Activated CD8-positive, alpha-beta memory T cell treated with anti-CD3 and anti-CD28 coated beads, Interleukin-2, amount 50 U/mL, for 48 hours (primary cell): ENCODE results near the gene MICA.
"Not testable (repeated sequence)": the region's sequence is repeated elsewhere in the genome, so short reads cannot be mapped to it uniquely, and the experiment has no call there.

ENCODE experiments used
- DNase-seq: peaks from one replicate; pipeline ENCODE4 v3.0.0-alpha.2; 2020

MICA gene

DNA sequence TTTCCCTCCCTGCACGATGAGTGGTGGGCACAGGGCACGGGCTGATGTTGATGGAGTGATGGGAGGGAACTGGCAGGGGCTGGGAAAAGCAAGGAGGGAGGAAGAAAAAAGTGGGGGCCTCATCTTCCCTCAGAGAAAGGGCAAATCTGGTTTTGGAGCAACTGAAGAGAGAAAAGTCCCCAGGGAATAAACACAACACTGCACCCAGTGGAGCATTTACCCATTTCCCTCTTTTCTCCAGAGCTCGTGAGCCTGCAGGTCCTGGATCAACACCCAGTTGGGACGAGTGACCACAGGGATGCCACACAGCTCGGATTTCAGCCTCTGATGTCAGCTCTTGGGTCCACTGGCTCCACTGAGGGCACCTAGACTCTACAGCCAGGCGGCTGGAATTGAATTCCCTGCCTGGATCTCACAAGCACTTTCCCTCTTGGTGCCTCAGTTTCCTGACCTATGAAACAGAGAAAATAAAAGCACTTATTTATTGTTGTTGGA is 11.4 kb downstream of the MICA start:
- no peak for DNase-seq

DNA sequence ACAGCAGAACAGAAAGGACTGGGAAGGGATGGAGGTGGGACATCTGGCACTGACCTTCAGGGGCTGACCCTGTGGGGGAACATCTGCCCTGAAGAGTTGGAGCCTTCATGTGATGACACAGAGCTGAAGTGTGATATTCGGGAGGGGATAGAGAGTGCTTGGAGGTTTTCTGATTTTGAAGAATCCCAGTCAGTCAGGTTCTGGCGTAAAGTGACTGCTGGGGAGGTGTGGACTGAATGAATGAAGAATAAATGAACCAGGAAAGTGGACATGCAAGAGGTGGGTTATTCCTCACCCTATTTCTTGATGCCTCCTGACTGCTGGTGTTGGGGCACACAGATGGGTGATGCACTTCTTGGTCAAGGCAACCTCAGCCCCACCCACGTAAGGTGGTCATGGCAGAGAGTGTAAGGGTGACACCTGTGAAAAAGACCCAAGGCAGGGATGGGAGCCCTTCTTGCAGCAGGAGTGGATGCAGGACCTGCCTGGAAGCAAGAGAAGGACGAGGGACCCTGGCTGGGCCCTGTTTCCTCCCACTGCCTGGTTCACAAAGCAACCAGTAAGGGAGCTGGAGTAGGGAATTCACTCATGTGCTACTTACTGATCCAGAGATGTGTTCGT is 13.1 kb downstream of the MICA start:
- DNase-seq = no peak

DNA sequence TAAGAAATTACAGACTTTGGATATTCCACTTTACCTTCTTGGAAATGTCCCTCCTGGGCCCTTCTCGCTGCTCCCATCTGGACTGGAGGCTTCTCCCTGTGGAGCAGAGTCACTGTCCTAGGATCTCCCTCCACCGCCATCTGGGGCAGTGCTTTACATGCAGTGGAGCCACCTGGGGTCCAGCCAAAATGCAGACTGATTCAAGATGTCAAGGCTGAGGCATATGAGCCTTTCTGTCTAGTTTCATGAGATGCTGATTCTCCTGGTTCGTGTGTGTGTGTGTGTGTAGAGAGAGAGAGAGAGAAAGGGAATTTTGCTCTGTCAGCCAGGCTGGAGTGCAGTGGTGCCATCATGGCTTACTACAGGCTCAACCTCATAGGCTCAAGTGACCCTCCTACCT is 14.9 kb downstream of the MICA start:
- DNase-seq = no peak

DNA sequence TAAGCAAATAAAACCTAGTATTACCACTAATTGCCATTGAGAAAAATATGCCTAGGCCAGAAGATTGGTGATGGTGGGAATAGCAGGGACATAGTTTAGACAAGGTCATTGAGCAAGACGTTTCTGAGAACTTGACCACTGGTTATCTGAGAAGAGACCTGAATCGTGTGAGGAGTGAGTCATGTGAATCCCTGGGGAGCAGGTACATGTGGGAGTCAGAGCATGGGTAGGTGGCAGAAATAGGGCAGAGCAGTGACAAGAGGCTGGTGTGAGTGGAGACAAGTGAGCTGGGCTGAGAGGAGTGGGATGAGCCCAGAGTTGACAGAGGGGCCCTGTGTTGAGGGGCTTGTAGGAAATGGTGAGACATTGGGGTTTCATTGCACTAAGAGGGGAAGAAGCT is 16.4 kb downstream of the MICA start:
- no peak for DNase-seq

DNA sequence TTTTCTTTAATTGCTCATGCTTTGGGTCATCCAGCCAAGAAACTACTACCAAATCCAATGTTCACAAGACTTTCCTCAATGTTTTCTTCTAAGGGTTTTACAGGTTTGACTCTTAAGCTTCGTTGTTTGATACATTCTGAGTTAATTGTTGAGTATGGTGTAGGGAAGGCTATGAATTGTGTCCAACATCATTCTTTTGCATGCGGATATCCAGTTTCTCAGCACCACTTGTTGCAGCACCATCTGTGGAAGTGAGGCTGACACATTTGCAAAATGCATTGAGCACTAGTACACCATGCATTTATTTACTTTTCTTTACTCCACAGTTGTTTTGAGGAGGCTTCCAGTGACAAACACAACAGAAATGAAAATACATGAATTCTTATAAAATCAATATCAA is 17.2 kb downstream of the MICA start:
- no peak for DNase-seq

DNA sequence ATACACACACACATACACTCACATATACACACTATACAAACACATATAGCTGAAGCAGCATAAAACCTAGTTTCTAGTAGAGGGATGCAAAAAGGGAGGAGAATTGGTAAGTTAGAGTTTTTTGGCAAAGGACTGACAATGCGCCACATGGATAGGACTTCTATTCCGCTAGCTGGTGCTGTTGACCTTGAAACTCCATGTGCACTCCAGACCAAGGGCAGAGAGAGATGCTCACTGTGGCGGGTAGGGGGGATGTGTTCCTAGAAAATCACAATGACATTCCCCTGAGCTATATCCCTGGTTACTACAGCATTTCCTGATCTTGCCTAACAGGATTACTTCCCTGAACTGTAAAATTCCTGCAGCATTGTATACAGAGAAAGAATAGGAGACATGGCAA is 19.2 kb downstream of the MICA start:
- DNase-seq = no peak

DNA sequence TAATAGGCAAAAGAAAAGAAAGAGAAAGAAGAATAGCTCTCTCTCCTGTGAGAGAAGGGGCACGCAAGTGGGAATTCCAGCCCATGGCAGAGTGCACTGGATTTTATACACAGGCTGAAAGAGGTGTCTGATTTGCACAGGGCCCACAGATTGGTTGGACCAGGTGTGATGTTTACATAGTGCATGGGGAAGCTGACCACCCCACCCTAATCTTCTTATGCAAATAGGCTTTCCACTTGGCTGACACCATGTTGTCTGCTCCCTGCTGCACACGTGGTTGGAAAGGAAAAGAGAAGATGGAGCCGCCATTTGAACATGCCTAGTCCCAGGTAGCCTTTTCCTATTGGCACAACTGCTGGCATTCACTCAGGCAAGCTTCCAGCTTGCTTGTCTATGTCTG is 20.2 kb downstream of the MICA start:
- DNase-seq = no peak

DNA sequence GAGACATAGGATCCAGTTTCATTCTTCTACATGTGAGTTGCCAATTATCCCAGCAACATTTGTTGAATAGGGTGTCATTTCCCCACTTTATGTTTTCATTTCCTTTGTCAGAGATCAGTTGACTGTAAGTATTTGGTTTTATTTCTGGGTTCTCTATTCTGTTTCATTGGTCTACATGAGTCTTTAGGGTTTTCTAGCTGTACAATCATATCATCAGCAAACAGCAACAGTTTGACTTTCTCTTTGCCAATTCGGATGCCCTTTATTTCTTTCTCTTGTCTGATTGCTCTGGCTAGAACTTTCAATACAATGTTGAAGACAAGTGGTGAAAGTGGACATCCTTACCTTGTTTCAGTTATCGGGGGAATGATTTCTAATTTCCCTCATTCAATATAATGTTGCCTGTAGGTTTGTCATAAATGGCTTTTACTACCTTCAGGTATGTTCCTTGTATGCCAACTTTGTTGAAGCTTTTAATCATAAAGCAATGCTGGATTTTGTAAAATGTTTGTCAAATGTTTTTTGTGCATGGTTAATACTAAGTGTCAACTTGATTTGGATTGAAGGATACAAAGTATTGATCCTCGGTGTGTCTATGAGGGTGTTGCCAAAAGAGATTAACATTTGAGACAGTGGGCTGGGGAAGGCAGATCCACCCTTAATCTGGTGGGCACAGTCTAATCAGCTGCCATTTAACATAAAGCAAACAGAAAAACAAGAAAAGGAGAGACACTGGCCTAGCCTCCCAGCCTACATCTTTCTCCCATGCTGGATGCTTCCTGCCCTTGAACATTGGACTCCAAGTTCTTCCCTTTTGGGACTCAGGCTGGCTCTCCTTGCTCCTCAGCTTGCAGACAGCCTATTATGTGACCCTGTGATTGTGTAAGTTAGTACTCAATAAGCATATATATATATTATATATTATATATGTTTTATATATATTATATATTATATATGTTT is 23.3 kb downstream of the MICA start:
- DNase-seq = no peak

DNA sequence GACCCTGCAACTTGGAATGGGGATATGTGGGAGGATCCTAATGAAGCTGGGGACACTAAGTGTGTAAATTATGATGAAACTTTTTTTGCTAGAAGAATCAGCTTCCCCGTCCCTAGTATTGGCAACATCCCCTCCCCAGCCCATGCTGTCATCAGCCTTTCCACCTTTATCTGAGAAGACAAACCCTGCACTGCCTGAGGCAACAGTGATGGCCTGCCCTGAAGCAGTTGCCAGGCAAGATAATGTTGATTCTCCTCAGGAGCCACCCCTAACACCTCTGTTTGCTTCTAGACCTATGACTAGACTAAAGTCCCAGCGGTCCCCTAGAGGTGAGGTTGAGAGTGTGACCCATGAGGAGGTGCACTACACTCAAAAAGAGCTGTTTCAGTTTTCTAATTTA is 27.1 kb downstream of the MICA start:
- no peak for DNase-seq

DNA sequence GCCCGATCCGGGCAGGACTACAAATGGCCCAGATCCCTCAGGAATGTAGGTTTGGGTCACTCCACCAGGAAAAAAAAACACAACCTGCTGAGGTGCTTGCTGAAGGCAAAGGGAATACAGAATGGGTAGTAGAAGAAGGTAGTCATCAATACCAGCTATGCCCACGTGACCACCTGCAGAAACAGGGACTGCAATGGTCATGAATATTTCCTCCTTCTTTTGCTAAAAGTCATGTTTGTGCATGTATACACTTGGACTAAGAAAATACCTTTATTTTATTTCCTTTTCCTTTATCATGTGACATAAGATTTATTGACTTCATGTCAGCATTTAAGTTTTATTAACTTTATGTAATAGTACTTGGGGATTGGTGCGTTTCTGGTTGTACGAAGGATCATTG is 31.7 kb downstream of the MICA start:
- not testable (repeated sequence) for DNase-seq

DNA sequence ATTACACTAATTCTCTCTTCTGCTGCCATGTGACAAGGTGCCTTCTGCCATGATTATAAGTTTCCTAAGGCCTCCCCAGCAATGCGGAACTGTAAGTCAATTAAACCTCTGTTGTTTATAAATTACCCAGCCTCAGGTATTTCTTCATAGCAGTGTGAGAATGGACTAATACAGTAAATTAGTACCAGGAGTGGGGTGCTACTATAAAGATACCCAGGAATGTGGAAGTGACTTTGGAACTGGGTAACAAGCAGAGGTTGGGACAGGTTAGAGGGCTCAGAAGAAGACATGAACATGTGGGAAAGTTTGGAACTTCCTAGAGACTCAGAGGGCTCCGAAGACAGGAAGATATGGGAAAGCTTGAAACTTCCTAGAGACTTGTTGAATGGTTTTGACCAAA is 34.8 kb downstream of the MICA start:
- no peak for DNase-seq

DNA sequence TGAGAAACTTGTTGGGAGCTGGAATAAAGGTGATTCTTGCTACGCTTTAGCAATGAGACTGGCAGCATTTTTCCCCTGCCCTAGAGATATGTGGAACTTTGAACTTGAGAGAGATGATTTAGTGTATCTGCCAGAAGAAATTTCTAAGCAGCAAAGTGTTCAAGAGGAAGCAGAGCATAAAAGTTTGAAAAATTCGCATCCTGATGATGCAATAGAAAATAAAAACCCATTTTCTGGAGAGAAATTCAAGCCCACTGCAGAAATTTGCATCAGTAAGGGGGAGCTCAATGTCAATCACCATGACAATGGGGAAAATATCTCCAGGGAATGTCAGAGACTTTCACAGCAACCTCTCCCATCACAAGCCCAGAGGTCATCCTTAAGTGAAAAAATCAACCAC is 35.3 kb downstream of the MICA start:
- DNase-seq = no peak

DNA sequence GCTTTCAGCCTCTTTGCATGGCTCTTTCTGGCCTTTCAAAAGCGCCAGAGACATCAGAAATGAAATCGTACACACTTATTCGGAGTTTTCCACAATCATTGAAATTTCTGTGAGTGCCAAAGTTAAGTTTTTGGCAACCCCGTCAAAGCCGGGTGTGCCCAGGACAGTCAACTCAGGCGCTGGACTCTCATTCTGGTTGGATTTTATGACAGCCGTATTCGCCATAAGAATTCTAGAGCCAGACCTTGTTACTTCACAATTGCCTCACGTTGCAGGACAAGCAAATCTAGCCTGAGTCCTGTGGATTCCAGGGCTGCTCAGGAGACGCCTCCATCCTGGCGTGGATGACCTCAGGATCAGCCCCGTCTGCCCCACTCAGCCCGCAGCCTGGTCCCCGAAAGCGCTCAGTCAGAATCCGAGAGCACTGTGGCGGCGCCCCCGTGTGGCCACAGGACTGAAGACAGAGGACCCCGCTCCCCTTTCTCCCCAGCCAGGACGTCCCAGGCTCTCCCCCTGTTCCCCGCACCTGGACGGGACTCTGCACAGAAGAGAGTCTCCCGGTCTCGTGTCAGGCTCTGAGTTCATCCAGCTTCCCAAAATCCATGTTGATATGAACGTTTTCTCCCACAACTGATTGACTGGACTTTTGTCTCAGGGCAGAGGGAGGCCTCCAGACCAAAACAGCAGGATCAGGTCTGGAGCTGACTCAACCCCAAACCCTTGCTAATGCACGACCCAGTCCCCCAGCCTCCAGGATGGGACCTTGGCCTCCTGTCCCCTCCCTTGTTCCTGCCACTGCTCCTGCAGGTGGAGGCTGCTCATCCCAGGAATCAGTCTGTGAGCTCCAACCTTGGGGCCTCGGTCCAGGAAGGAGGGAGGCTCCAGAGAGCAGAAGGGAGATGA is 38.2 kb downstream of the MICA start:
- DNase-seq = peak; percentile 95

DNA sequence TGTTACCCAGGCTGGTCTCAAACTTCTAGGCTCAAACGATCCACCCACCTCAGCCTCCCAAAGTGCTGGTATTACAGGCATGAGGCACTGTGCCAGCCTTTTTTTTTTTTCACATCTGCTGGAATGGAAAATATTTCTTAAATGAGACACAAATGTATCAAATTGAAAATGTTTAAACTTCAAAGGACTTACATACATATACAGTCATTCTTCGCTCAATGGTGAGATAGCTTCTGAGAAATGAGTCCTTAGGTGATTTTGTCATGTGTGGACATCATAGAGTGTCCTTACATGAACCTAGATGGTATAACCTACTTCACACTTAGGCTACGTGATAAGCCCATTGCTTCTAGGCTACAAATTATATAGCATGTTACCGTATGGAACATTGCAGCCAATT is 43.1 kb downstream of the MICA start:
- no peak for DNase-seq

DNA sequence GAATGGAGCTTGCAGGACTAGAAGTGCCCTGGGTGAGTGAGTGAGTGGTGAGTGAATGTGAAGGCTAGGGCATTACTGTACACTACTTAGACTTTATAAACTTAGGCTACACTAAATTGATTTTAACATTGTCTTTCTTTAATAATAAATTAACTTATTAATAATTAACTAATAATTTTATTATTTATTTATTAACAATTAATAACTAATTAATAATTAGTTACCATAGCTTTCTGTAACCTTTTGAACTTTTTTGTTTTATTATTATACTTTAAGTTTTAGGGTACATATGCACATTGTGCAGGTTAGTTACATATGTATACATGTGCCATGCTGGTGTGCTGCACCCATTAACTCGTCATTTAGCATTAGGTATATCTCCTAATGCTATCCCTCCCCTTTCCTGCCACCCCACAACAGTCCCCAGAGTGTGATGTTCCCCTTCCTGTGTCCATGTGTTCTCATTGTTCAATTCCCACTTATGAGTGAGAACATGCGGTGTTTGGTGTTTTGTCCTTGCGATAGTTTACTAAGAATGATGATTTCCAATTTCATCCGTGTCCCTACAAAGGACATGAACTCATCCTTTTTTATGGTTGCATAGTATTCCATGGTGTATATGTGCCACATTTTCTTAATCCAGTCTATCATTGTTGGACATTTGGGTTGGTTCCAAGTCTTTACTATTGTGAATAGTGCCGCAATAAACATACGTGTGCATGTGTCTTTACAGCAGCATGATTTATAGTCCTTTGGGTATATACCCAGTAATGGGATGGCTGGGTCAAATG is 43.8 kb downstream of the MICA start:
- not testable (repeated sequence) for DNase-seq

DNA sequence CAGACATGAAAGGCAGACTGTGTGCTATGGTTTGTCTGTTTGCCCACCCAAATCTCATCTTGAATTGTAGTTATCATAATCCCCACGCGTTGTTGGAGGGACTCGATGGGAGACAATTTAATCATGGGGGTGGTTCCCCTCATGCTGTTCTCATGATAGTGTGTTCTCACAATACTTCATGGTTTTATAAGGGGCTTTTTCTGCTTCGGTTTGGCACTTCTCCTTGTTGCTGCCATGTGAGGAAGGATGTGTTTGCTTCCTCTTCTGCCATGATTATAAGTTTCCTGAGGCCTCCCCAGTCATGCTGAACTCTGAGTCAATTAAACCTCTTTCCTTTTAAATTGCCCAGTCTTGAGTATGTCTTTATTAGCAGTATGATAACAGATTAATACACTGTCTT is 47.4 kb downstream of the MICA start:
- DNase-seq = no peak

DNA sequence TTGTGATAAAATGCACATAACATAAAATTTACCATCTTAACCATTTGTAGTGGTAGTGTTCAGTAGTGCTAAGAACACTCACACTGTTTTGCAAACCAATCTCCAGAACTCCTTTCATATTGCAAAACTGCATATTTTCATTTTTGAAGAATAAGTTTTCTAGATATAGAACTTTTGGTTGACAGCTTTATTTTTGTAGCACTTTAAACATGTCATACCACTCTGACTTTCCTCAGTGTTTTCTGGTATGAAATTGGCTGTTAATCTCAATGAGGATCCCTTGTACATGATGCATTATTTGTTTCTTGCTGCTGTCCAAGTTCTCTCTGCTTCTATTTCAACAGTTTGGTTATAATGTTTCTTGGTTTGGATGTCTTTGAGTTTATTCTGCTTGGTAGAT is 49.5 kb downstream of the MICA start:
- no peak for DNase-seq

DNA sequence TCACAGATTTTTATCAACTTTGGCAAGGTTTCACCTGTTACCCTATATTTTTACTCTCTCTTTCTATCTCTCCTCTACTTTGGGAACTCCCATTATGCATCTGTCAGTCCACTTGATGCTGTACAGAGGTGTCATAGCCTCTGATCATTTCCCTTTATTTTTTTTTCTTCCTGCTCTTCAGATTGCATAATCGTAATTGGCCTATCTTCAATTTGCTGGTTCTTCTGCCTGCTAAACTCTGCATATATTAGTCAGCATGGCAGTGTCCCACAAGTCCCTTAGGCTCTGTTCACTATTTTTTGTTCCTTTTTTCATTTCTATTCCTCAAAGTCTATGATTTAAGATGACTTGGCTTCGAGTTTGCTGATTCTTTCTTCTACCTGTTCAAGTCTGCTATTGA is 49.9 kb downstream of the MICA start:
- DNase-seq = no peak

DNA sequence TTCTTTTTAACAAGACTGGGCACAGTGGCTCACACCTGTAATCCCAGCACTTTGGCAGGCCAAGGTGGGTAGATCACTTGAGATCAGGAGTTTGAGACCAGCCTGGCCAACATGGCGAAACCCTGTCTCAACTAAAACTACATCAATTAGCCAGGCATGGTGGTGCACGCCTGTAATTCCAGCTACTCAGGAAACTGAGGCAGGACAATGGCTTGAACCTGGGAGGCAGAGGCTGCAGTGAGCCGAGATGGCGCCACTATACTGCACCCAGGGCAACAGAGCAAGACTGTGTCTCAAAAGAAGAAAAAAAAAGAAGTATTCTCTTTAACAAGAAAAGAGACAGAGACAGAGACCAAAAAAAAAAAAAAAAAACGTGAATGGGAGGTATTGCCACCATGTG is 56.5 kb downstream of the MICA start:
- not testable (repeated sequence) for DNase-seq

DNA sequence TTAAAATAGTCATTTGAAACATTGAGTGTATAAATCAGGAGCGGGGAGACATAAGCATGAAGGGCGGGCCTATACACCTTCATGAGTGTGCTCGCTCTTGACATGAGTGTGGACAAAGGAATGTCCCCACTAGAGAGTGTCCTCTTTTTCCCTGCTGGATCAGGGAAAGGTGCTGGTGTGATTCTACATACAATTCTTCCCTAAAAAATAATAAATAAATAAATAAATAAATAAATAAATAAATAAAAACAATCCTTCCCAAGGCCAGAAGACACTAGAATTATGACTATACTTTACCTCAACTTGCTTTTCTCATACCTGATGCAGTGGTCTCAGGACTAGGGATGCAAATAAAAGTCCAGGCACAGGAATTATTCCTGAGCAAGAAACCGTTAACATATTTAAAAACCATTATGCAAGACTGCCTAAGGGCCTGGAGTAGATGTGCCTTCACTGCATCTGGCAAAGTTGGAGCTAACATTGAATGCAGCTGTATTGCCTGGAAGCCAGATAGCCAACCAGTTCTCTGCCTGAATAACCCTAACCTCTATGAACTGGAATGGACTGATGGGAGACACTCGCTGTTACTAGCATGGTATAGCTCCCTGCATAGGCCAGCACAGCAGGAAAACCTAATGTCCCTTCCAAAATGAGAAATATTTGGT is 57.1 kb downstream of the MICA start:
- no peak for DNase-seq

DNA sequence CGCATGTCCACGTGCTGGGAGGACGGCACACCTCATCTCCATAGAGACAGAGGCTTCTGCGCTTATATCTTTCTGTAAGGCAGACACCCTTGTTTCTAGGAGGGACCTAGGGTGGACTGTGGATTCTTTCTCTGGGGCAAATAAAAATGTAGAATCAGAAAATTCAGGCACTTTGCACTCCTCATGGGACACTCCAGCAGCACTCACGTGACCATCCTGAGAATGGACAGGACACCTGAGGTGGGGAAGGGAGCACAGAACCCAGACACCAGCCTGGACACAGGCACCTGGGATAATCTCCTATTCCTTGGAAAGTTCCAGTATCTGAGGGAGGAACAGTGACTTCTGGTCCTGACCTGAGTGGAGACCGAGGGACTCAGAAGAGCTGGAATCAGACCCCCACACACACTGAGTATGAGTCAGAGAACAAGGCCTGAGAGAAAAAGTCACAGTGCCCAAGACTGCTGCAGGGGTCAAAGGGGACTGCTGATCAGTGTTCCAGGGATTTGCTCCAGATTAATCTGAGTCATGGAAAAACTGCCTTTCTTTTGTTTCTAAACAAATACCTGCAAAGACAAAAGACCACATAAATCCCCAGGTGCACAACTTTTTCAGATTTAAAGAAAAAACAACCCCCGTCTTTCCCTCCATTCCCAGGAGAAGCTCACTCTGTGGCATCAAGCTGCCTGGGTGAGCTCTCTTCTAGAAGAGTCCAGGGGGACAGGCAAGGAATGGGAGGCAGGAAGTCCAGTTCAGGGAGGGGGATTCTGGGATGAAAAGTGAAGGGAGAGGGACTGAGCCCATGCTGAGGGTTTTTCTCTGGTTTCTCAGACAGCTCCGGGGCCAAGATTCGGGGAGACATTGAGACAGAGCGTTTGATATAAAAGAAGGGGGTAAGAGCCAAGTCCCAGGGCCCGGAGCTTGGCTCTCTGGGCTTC is 58.9 kb downstream of the MICA start:
- no peak for DNase-seq
